WERI-Rb-1 (cell line): ENCODE results near the gene DCAF7.

ENCODE experiments used
- DNase-seq: peaks from one replicate; pipeline ENCODE4 v3.0.0-alpha.2; 2020
- H3K27ac ChIP-seq: fragments of 250-450 bp; sonication (Bioruptor Pico); 2 replicates; pipeline ENCODE4 v1.5.1; 2020; ENCODE audit warnings: mild to moderate bottlenecking, moderate library complexity
- H3K27me3 ChIP-seq: fragments of 250-450 bp; sonication (Bioruptor Pico); 2 replicates; pipeline ENCODE4 v1.5.1; 2021; ENCODE audit warnings: mild to moderate bottlenecking, low read depth, moderate library complexity; ENCODE audit not compliant: insufficient read depth, severe bottlenecking
- H3K36me3 ChIP-seq: fragments of 250-450 bp; sonication (Bioruptor Pico); 2 replicates; pipeline ENCODE4 v1.5.1; 2020; ENCODE audit warnings: mild to moderate bottlenecking, moderate library complexity
- H3K4me3 ChIP-seq: 2 replicates; pipeline ENCODE4 v1.5.1; 2011; ENCODE audit warnings: low read depth, mild to moderate bottlenecking, control low read depth, low read length
- H3K9me3 ChIP-seq: fragments of 250-450 bp; sonication (Bioruptor Pico); 2 replicates; pipeline ENCODE4 v1.5.1; 2021; ENCODE audit warnings: mild to moderate bottlenecking, moderate library complexity; ENCODE audit not compliant: severe bottlenecking
- TF ChIP-seq, protein P1 (sequence below): IDR thresholded peaks from 2 replicates; pipeline ENCODE4 v1.5.1; 2011; ENCODE audit warnings: low read depth, mild to moderate bottlenecking, control low read depth, inconsistent platforms, low read length

The DCAF7 gene, protein sequence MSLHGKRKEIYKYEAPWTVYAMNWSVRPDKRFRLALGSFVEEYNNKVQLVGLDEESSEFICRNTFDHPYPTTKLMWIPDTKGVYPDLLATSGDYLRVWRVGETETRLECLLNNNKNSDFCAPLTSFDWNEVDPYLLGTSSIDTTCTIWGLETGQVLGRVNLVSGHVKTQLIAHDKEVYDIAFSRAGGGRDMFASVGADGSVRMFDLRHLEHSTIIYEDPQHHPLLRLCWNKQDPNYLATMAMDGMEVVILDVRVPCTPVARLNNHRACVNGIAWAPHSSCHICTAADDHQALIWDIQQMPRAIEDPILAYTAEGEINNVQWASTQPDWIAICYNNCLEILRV

DNA sequence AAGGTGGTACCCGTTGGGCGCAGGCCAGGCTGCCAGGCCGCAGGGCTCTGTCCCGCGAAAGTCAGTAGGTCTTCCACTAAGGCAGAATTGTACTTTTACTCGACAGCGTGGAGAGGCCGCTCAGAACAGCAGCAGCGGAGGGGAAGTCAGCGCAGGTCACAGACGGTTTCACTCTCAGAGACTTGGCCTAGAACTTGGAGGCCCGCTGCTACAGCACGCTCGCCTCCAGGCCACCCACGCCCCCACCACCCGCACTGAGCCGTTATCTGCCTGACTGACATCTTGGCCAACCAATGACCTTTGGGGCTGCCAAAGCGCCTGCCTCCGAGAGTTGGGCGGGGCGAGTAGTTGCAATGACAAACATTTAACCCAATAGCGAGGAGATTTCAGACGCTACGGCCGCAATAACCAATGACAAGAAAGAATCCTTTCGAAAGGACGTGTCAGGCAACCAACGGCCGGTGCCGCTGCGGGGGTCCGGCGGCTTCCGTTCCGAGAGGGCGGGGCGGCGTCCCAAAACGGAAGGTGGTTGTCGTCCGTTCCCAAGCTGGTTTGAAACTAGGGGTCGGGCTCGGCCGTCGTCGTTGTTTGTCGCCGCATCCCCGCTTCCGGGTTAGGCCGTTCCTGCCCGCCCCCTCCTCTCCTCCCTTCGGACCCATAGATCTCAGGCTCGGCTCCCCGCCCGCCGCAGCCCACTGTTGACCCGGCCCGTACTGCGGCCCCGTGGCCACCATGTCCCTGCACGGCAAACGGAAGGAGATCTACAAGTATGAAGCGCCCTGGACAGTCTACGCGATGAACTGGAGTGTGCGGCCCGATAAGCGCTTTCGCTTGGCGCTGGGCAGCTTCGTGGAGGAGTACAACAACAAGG, at the start of gene DCAF7:
TSS of gene DCAF7 (plus strand) at position 532 of the 871 bp plus-strand sequence. CDS start at position 733, 201 bp downstream.
- peak; percentile 100 for DNase-seq
- Histone ChIP-seq H3K9me3 (no peaks in the 10 kb centered on the region), H3K4me3 (peak within 1 kb of the TSS; percentile 94), H3K27ac (peak within 1 kb of the TSS; percentile 92), H3K36me3 (peaks cover 67% of the 10 kb centered on the region), H3K27me3 (no peaks in the 10 kb centered on the region)
- TF ChIP-seq, protein P1, sequence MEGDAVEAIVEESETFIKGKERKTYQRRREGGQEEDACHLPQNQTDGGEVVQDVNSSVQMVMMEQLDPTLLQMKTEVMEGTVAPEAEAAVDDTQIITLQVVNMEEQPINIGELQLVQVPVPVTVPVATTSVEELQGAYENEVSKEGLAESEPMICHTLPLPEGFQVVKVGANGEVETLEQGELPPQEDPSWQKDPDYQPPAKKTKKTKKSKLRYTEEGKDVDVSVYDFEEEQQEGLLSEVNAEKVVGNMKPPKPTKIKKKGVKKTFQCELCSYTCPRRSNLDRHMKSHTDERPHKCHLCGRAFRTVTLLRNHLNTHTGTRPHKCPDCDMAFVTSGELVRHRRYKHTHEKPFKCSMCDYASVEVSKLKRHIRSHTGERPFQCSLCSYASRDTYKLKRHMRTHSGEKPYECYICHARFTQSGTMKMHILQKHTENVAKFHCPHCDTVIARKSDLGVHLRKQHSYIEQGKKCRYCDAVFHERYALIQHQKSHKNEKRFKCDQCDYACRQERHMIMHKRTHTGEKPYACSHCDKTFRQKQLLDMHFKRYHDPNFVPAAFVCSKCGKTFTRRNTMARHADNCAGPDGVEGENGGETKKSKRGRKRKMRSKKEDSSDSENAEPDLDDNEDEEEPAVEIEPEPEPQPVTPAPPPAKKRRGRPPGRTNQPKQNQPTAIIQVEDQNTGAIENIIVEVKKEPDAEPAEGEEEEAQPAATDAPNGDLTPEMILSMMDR, result no peak

DNA sequence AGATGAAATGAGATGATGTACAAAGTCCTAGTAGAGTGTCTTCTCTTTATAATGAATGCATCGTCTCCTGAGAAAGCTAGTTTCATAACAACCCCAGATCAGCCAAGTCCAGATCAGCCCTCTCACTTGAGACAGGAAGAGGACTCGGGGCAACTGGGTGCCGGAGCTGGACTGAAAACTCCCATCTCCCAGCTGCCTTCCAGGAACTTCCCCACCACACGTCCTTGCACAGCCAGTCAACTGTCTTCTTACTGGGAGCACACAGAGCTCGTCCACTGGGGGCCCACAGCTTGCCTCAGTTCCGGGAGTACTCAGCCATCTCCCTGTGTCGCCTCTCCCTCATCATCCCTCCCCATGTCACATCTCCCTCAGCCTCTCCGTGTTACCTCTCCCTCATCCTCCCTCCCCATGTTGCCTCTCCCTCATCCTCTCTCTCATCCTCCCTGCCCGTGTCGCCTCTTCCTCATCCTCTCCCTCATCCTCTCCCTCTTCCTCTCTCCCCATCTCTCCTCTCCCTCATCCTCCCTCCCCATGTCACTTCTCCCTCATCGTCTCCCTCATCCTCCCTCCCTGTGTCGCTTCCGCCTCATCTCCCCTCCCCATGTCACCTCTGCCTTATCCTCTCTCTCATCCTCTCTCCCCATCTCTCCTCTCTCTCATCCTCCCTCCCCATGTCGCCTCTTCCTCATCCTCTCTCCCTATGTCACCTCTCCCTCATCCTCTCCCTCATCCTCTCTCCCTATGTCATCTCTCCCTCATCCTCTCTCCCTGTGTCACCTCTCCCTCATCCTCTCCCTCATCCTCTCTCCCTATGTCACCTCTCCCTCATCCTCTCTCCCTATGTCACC, 49.5 kb upstream of the DCAF7 start:
- Histone ChIP-seq H3K27ac (no peak overlapping the region), H3K27me3 (no peaks in the 10 kb centered on the region), H3K4me3 (no peak overlapping the region), H3K9me3 (no peaks in the 10 kb centered on the region), H3K36me3 (no peaks in the 10 kb centered on the region)
- no peak for DNase-seq
- TF ChIP-seq, protein P1, result no peak

DNA sequence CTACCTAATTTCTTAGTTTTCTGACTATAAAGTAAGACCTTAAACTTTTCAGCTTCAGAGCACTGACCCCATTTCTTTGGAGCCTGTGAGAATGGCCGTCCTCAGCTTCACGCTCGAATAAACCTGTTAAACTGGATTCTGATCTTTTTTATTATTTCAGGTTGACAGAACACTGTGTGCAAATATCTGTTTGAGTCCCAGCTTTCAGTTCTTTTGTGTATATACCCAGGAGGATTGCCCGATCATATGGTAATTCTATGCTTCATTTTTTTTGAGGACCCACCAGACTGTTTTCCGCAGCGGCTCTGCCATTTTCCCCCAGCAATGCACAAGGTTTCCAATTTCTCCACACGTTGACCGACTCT, 47.0 kb upstream of the DCAF7 start:
- Histone ChIP-seq H3K9me3 (peaks cover 2% of the 10 kb centered on the region), H3K27ac (no peak overlapping the region), H3K27me3 (no peaks in the 10 kb centered on the region), H3K4me3 (no peak overlapping the region), H3K36me3 (no peaks in the 10 kb centered on the region)
- TF ChIP-seq, protein P1, result no peak
- no peak for DNase-seq

DNA sequence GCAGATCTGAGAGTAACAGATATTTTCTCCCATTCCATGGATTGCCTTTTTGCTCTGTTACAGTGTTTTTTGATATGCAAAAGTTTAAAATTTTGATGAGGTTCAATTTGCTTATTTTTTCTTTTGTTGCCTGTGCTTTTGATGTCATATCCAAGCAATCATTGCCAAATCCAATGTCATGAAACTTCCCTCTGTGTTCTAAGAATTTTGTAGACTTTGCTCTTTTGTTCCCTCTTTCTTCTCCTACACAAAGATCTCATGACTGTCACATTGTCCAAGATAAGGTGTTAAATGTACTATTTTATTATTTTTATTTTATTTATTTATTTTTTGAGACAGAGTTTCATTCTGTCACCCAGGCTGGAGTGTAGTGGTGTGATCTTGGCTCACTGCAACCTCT, 46.0 kb upstream of the DCAF7 start:
- DNase-seq, result no peak
- Histone ChIP-seq H3K36me3 (no peaks in the 10 kb centered on the region), H3K9me3 (peaks cover 2% of the 10 kb centered on the region), H3K4me3 (no peak overlapping the region), H3K27ac (no peak overlapping the region), H3K27me3 (no peaks in the 10 kb centered on the region)
- TF ChIP-seq, protein P1, result no peak

DNA sequence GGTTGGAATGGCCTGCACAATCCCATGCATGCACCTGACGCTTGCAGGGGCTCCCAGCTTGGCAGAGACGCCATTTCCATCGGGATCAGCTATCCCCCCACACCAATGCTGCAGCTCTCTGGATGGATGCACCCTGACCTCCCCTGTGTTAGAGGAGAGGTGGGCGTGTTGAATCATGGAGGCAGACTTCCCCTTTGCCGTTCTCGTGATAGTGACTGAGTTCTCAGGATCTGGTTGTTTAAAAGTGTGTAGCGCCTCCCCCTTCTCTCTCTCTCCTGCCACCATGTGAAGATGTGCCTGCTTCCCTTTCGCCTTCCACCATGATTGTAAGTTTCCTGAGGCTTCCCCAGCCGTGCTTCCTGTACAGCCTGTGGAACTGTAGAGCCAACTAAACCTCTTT, 44.9 kb upstream of the DCAF7 start:
- no peaks in the 10 kb centered on the region for H3K36me3 ChIP-seq
- DNase-seq, result no peak
- peaks cover 2% of the 10 kb centered on the region for H3K9me3 ChIP-seq
- no peaks in the 10 kb centered on the region for H3K27me3 ChIP-seq
- TF ChIP-seq, protein P1, result no peak
- H3K27ac ChIP-seq, result no peak overlapping the region
- H3K4me3 ChIP-seq, result no peak overlapping the region
